GM18502 (cell line): Measurements from ENCODE around the gene TTC34.
"Not testable (repeated sequence)": the region's sequence is repeated elsewhere in the genome, so short reads cannot be mapped to it uniquely, and the experiment has no call there.

Source experiments
- ATAC-seq: cut with Tn5 transposase; IDR thresholded peaks from one replicate; pipeline ENCODE4 v1.9.1; 2021; ENCODE audit warnings: mild to moderate bottlenecking; ENCODE audit not compliant: unreplicated experiment, poor library complexity

TTC34 gene

GRCh38 chr1:2799811-2800663, 1.5 kb downstream of the TTC34 start:
- ATAC-seq: no peak

DNA sequence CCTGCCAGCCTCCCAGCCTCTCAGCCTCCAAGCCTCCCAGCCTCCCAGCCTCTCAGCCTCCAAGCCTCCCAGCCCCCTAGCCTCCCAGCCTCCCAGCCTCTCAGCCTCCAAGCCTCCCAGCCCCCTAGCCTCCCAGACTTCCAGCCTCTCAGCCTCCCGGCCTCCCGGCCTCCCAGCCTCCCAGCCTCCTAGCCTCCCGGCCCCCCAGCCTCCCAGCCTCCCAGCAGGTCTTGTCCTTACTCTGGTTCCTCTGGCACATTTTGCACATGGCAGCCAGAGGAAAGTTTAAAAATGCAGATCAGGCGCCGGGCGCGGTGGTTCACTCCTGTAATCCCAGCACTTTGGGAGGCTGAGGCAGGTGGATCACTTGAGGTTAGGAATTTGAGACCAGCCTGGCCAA, 2.5 kb downstream of the TTC34 start:
- ATAC-seq: not testable (repeated sequence)

DNA sequence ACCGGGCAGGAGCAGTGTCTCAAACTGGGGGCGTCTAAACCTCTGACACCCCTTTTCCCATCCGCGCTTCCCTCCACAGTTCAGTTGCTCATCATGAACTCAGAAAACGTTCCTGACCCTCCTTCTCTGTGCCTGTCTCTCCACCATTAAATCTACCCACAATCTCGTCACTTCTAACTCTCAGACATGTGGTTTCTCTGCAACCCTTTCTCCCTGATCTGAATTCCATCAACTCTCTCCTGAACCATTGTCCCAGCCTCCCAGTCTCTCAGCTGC, 3.8 kb downstream of the TTC34 start:
- ATAC-seq: no peak

DNA sequence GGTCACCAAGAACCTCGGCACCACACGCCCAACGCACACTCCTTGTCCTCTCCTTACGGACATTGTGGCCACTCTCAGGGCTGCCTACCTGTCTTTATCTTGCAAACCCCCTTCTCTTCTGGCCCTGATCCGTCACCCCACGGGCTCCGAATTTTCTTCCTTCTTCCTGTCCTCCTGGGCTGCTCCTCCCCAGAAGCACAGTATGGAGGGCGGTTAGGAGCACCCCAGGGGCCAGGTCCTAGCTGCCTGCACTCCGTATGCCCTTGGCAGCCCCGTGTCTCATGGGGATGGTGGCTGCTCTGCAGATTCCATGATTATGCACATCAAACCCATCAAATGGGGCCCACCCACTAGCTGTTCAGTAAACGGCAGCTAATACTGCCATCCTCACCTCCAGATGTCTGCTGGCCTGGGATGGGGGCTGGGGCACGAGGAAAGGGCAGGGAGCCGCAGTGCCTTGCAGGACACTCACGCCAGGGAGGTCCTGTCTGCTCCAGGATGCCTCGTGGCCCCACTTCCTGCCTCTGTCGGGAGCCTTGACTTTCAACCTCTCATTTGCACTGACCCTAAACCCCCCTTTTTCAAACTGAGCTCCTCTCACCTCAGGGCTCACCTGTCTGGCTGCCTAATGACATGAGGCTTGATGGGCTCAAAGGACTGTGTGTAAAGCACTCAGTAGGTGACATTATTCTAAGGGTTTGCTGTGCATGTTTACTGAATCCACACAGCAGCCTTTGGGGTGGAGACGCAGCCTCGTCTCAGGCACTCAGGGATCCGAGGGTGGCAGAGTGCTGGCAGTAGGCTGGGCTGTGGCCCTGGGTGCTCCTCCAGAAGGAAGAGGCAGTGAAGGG, 4.4 kb downstream of the TTC34 start:
- no peak for ATAC-seq

GRCh38 chr1:2795926-2796325, 5.6 kb downstream of the TTC34 start:
- ATAC-seq: no peak

- no peak for ATAC-seq
Measured at GRCh38 chr1:2791027-2791760, 10.3 kb downstream of the TTC34 start.

DNA sequence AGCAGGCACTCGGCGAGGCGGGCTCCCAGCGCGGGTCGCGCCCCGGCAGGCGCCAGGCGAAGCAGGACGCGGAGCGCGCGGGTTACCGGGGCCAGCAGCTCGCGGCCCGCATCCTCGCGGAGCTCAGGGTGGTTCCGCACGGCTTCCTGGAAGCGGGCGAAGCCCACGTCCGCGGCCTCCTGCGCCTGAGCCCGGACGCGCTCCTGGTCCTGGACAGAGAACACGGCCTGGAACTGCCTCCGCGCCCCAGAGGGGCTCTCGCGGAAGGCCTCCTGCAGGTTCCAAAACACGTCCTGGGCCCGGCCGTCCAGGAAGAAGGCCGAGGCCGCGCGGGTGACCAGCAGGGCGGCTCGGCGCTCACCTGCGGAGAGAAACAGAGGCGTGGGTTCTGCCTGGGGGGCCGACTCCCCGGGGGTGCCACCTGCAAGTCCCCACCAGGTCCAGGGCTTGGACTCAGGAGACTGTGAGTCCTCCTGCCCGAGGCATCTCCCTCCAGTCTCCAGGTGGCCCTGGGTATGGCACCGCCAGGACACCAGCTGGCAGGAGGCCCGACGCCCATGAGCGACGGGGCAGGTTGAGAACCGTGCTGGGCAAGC, 11.4 kb downstream of the TTC34 start:
- ATAC-seq: no peak

GRCh38 chr1:2789164-2789985, 12.1 kb downstream of the TTC34 start:
- no peak for ATAC-seq

GRCh38 chr1:2788506-2789163, 12.9 kb downstream of the TTC34 start:
- ATAC-seq: no peak

DNA sequence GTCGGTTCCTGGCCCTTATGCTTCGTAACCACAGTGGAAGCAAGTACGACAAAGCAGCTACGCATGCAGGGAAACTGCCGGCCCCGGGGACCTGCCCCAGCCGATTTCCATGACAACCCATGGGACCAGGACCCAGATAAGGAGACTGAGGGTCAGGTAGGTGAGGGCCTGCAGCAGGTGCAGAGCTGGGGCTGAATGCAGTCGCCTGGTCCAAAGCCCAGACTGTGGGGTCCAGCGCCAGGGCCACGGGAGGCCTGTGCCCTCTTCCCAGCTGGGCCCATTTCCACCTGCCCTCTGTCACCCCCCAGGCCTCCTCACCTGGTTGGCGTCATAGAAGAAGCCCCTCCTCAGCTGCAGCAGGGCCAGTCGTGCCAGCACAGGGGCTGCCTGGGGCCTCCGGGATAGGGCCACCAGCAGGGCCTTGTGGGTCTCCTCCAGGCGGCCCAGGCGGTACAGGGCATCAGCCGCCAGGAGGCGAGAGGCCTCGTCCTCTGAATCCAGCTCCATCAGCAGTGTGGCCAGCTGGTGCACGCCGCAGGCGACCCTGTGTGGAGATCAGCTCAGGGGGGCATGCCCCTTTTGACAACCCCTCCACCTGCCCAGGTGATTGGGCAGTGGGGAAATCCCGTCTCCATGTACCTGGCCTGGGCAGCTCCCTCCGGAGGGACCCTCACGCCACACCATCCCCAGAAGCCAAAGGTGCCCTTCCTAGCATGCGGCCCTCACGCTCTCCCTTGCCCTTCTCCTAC, 14.2 kb downstream of the TTC34 start:
- ATAC-seq: no peak

GRCh38 chr1:2786329-2787162, 14.9 kb downstream of the TTC34 start:
- no peak for ATAC-seq

DNA sequence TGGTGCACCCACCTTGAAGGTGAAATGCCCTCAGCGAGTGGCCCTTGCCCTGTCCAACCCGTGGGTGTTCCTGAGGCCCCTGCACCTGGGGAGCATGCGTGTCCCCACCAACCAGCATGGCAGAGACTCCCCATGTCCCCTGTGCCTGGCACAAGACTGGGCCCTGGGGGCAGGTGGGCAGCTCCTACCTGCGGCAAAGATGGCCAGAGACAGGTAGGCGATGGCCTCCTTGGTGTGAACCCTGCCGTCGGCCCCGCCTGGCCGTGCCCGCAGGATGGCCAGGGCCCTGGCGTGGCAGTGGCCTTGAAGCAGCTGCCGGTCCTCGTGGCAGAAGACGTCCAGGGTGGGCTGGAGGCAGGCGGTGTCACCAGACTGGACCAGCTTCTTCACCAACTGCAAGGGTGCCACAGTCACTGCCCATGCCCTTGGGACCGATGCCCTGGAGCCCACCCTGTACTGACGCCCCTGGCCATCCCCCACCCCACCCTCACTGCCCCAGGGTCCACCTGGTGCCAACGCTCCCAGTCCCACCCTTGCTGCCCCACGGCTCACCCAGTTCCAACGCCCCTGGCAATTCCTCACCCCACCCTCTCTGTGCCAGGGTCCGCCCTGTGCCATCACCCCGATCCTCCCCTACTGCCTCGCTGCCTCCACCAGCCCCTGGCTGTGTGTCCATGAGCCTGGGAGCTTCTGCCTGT, 15.7 kb downstream of the TTC34 start:
- no peak for ATAC-seq

- no peak for ATAC-seq
Measured at GRCh38 chr1:2784854-2785630, 16.5 kb downstream of the TTC34 start.

DNA sequence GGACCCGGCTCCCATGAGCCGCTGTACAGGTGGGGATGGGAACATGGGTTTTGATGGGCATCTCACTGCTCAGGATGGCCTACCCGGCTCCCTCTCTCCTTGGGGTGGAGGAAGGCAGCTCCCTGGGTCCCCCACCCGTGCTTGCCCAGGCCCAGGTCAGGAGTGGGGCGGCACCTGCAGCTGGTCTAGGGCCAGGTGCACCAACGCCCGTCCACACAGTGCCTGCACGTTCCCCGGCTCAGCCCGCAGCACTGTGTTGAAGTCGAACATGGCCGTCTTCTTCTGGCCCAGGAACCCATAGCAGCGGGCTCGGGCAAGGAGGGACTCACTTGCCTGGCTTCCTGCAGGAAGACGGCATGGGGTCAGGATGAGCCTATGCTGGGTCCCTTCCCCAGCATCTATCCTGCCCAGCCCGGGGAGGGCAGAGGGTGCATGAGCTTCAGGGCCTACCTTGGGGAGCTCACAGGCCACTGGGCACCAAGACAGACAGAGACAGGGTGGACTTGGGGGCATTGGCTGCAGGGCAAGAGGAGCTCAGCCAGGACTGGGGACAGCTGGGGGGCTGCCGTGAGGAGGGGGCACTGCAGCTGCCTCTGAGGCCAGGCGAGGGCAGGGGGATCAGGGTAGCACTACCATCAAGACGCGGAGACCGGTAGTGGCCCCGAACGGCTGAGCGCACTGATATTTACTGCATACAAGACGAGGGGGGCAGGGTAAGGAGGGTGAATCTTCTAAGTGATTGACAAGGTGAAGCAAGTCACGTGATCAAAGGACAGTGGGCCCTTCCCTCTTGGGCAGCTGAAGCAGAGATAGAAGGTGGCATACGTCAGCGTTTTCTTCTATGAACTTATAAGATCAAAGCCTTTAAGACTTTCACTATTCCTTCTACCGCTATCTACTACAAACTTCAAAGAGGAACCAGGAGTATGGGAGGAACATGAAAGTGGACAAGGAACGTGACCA, 17.8 kb downstream of the TTC34 start:
- ATAC-seq: no peak

- ATAC-seq: no peak
Measured at GRCh38 chr1:2783069-2783434, 18.4 kb downstream of the TTC34 start.
